ENCODE data around the gene ARL8B.

- TF ChIP-seq, protein P1, sequence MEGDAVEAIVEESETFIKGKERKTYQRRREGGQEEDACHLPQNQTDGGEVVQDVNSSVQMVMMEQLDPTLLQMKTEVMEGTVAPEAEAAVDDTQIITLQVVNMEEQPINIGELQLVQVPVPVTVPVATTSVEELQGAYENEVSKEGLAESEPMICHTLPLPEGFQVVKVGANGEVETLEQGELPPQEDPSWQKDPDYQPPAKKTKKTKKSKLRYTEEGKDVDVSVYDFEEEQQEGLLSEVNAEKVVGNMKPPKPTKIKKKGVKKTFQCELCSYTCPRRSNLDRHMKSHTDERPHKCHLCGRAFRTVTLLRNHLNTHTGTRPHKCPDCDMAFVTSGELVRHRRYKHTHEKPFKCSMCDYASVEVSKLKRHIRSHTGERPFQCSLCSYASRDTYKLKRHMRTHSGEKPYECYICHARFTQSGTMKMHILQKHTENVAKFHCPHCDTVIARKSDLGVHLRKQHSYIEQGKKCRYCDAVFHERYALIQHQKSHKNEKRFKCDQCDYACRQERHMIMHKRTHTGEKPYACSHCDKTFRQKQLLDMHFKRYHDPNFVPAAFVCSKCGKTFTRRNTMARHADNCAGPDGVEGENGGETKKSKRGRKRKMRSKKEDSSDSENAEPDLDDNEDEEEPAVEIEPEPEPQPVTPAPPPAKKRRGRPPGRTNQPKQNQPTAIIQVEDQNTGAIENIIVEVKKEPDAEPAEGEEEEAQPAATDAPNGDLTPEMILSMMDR (IDR thresholded peaks at IDR 0.05): no peak
- TF ChIP-seq POLR2AphosphoS5 (IDR thresholded peaks at IDR 0.05; ENCODE audit: low read depth, low read length): no peak
- no peak for TF ChIP-seq TCF7L2 (IDR thresholded peaks at IDR 0.05; ENCODE audit: low read depth, low read length)
Measured at GRCh38 chr3:5143464-5143863, 21.4 kb downstream of the ARL8B start.
